Hepatocyte (in vitro differentiated cells): ENCODE measurements around the gene SBNO2. TPM values are rescaled to one million over a fixed set of nuclear protein-coding genes. Genes with fewer than 3 reads are reported as not detected.

Source experiments
- DNase-seq: peaks from one replicate; pipeline ENCODE4 v3.0.0-alpha.2; 2016; ENCODE audit warnings: low spot score
- H2AFZ ChIP-seq: fragments of 200-600 bp; sonication (generic); 2 replicates; pipeline ENCODE4 v1.6.0; 2016; ENCODE audit warnings: antibody characterized with exemption, mild to moderate bottlenecking
- H3K27ac ChIP-seq: fragments of 200-600 bp; sonication (generic); 2 replicates; pipeline ENCODE4 v1.5.1; 2016; ENCODE audit warnings: mild to moderate bottlenecking
- H3K27me3 ChIP-seq: fragments of 200-600 bp; sonication (generic); 2 replicates; pipeline ENCODE4 v1.6.1; 2016
- H3K36me3 ChIP-seq: fragments of 200-600 bp; sonication (generic); replicated peaks from 2 replicates; pipeline ENCODE4 v1.5.1; 2016; ENCODE audit warnings: low read depth; ENCODE audit not compliant: insufficient read depth
- H3K4me1 ChIP-seq: fragments of 200-600 bp; sonication (generic); 2 replicates; pipeline ENCODE4 v1.5.1; 2016; ENCODE audit warnings: mild to moderate bottlenecking, moderate library complexity; ENCODE audit not compliant: insufficient read depth
- H3K4me2 ChIP-seq: fragments of 200-600 bp; sonication (generic); 2 replicates; pipeline ENCODE4 v1.6.0; 2016
- H3K4me3 ChIP-seq: fragments of 200-600 bp; sonication (generic); 2 replicates; pipeline ENCODE4 v1.5.1; 2016; ENCODE audit warnings: mild to moderate bottlenecking
- H3K79me2 ChIP-seq: fragments of 200-600 bp; sonication (generic); 2 replicates; pipeline ENCODE4 v1.6.0; 2017; ENCODE audit warnings: mild to moderate bottlenecking
- H3K9me2 ChIP-seq: fragments of 200-600 bp; sonication (generic); replicated peaks from 2 replicates; pipeline ENCODE4 v1.6.0; 2017; ENCODE audit warnings: mild to moderate bottlenecking; ENCODE audit not compliant: insufficient read depth
- H3K9me3 ChIP-seq: fragments of 200-600 bp; sonication (generic); 2 replicates; pipeline ENCODE4 v1.5.1; 2016; ENCODE audit warnings: low read depth, mild to moderate bottlenecking
- H4K20me1 ChIP-seq: fragments of 200-600 bp; sonication (generic); 2 replicates; pipeline ENCODE4 v1.6.0; 2016; ENCODE audit warnings: mild to moderate bottlenecking; ENCODE audit not compliant: insufficient read depth, poor library complexity, severe bottlenecking
- EZH2 ChIP-seq: fragments of 200-600 bp; sonication (generic); IDR thresholded peaks from 2 replicates; pipeline ENCODE4 v1.6.1; 2016; ENCODE audit warnings: antibody characterized with exemption, mild to moderate bottlenecking, borderline replicate concordance
- EZH2phosphoT487 ChIP-seq: fragments of 200-600 bp; sonication (generic); IDR thresholded peaks from one replicate; pipeline ENCODE4 v1.6.1; 2018; ENCODE audit warnings: antibody characterized with exemption, mild to moderate bottlenecking, low read depth, moderate library complexity; ENCODE audit not compliant: unreplicated experiment, severe bottlenecking
- WGBS: methylation state at CpG from one replicate; pipeline ENCODE4 v1.1.6; 2016; ENCODE audit warnings: low lambda C conversion rate; ENCODE audit errors: missing lambda C conversion rate; 5-methylcytosine and 5-hydroxymethylcytosine counted together
- polyA plus RNA-seq: library from polyadenylated mRNA; unstranded; fragments of >200 nt; fragmentation: Nextera tagmentation; extraction: Ambion mirVana; gene quantifications from 2 replicates; pipeline ENCODE4 v1.2.1, GENCODE V29; 2016
- total RNA-seq: library from RNA; depleted of rRNA; stranded (reverse); fragments of >200 nt; gene quantifications from 2 replicates; pipeline ENCODE4 v1.2.3, GENCODE V29; 2014
- TF ChIP-seq, protein P1 (sequence below): fragments of 200-600 bp; sonication (generic); IDR thresholded peaks from 2 replicates; pipeline ENCODE4 v1.5.1; 2016; ENCODE audit warnings: antibody characterized with exemption, mild to moderate bottlenecking; ENCODE audit not compliant: poor library complexity

The SBNO2 gene
- total and polyA plus RNA-seq, 2 experiments from 2014 or later: 12.7 to 15.6 TPM

DNA sequence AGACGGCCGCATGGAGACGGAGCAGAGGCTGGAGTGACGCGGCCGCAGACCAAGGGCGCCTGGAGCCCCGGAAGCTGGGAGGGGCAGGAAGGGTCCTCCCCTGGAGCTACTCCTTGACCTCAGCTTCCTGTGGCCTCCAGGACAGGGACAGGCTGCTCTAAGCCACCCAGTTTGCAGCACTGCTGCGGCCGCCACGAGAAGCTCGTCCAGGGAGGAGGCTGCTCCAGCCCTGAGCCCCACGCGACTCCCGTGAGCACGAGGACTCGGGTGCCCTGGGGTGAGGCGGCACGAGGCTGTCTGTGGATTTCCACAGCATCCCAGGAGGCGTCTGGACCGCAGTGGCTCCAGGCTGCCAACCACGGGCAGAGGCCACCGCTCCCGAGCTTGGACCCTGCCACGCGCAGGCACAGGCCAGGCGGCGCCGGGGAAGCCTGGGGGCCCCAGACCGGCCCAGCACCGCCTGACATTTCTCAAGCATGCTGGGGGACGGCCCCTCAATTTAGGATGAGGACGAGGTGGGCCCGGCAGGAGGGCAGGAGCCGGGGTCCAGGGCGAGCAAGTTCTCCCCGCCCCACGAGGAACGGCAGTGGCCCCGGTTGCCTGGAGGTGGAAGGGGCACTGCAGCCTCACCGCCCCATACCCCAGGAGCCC, 10.7 kb downstream of the SBNO2 start:
- Histone ChIP-seq H3K27ac (no peak overlapping the region), H3K27me3 (no peaks in the 10 kb centered on the region), H3K4me2 (no peak overlapping the region), H4K20me1 (peaks cover 3% of the 10 kb centered on the region), H3K4me1 (no peaks in the 10 kb centered on the region), H3K4me3 (no peak overlapping the region), H3K79me2 (peaks cover 48% of the 10 kb centered on the region), H3K9me3 (no peaks in the 10 kb centered on the region), H2AFZ (no peak overlapping the region), H3K36me3 (no peaks in the 10 kb centered on the region), H3K9me2 (no peaks in the 10 kb centered on the region)
- WGBS: 92% methylated on average over 37 of the region's 41 CpGs
- DNase-seq: no peak
- TF ChIP-seq, protein P1, sequence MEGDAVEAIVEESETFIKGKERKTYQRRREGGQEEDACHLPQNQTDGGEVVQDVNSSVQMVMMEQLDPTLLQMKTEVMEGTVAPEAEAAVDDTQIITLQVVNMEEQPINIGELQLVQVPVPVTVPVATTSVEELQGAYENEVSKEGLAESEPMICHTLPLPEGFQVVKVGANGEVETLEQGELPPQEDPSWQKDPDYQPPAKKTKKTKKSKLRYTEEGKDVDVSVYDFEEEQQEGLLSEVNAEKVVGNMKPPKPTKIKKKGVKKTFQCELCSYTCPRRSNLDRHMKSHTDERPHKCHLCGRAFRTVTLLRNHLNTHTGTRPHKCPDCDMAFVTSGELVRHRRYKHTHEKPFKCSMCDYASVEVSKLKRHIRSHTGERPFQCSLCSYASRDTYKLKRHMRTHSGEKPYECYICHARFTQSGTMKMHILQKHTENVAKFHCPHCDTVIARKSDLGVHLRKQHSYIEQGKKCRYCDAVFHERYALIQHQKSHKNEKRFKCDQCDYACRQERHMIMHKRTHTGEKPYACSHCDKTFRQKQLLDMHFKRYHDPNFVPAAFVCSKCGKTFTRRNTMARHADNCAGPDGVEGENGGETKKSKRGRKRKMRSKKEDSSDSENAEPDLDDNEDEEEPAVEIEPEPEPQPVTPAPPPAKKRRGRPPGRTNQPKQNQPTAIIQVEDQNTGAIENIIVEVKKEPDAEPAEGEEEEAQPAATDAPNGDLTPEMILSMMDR: no peak
- TF ChIP-seq EZH2phosphoT487: no peak
- no peak for TF ChIP-seq EZH2

DNA sequence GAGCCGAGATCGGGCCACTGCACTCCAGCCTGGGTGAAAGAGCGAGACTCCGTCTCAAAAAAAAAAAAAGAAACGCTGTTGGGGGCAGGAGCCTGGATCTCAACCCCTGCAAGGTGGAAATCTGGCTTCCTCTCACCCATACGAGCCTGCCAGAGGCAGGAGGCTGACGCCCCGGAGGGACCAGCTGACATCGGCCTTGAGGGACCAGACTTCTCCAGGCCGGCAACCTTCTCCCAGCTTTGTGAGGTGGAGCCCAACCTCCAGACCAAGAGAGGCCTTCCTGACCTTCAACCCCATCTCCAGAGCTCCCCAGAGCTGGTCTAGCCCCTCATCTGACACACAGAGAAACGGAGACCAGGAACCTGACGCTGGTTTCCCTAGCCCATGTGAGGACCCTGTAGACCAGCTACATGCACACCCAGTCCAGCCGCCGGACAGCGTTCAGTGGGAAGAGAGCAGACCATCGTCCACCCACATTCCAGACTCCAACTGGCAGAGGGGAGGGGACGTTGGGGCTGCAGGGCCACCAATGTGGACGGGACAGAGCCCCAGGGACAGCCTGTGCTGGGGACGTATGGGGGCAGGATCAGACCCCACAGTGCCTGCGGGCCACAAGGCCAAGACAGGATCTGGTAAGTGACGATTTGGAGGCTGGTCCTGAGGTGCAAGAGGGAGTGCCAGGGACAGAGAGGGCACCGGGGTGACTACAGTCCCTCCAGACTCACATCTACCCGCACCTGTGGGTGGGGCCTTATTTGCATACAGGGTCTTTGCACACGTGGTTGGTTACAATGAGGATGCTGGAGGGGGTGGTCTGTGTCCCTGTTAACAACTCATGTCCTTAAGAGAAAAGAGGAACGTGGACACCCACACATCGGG, 11.4 kb downstream of the SBNO2 start:
- H3K4me1 ChIP-seq: no peaks in the 10 kb centered on the region
- H3K36me3 ChIP-seq: no peaks in the 10 kb centered on the region
- H3K9me2 ChIP-seq: no peaks in the 10 kb centered on the region
- H4K20me1 ChIP-seq: peaks cover 3% of the 10 kb centered on the region
- peaks cover 40% of the 10 kb centered on the region for H3K79me2 ChIP-seq
- WGBS: 87% methylated on average over 23 of the region's 26 CpGs
- no peak overlapping the region for H3K27ac ChIP-seq
- H3K9me3 ChIP-seq: no peaks in the 10 kb centered on the region
- H2AFZ ChIP-seq: no peak overlapping the region
- no peak overlapping the region for H3K4me3 ChIP-seq
- TF ChIP-seq EZH2: no peak
- TF ChIP-seq, protein P1: no peak
- no peak for TF ChIP-seq EZH2phosphoT487
- no peaks in the 10 kb centered on the region for H3K27me3 ChIP-seq
- no peak overlapping the region for H3K4me2 ChIP-seq
- DNase-seq: no peak

DNA sequence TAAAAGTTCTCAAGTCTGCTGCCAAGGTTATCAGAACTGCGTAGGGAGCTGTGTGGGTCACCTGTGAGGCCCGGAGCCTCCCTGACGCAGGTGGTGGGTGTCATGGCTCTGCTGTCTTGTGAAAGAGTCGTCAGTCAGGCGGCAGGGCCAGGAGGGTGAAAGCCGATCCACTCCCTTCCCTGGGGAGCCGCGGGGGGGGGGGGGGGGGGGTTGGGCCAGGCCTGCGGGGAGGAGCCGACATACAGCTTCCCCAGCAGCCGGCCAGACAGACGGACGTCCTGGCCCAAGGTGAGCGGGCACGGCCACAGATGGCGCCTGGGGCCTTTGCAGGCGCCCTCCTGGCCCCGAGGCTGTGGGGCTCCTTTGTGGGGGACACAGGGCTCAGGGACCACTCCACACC, 12.4 kb downstream of the SBNO2 start:
- DNase-seq: no peak
- no peaks in the 10 kb centered on the region for H3K4me1 ChIP-seq
- no peak overlapping the region for H2AFZ ChIP-seq
- H3K36me3 ChIP-seq: no peaks in the 10 kb centered on the region
- no peak overlapping the region for H3K4me3 ChIP-seq
- peaks cover 31% of the 10 kb centered on the region for H3K79me2 ChIP-seq
- H3K9me3 ChIP-seq: no peaks in the 10 kb centered on the region
- H3K9me2 ChIP-seq: no peaks in the 10 kb centered on the region
- WGBS: 47% methylated on average over 17 of the region's 18 CpGs
- peaks cover 3% of the 10 kb centered on the region for H4K20me1 ChIP-seq
- TF ChIP-seq EZH2 (no peak), EZH2phosphoT487 (no peak)
- TF ChIP-seq, protein P1: no peak
- no peak overlapping the region for H3K27ac ChIP-seq
- H3K4me2 ChIP-seq: no peak overlapping the region
- H3K27me3 ChIP-seq: no peaks in the 10 kb centered on the region
